Gastroesophageal sphincter (tissue), 4 donors: ENCODE results near the gene PTPRN2. TPM values are rescaled to one million over a fixed set of nuclear protein-coding genes. Genes with fewer than 3 reads are reported as not detected.

Source experiments
- ATAC-seq: fragments of 150-250 bp; one replicate; pipeline ENCODE4 v1.9.1; 2016; ENCODE audit warnings: mild to moderate bottlenecking, moderate library complexity
- H3K27ac ChIP-seq, 4 donors: fragments of 200-600 bp; sonication (generic) in 3 of 4; 1 replicate in 3 of 4; 2 replicates in 1 of 4; pipeline ENCODE4 v1.5.1; 2016 to 2019
- H3K27me3 ChIP-seq: fragments of 200-600 bp; sonication (generic); one replicate; pipeline ENCODE4 v1.5.1; 2019
- H3K36me3 ChIP-seq, 2 donors: fragments of 200-600 bp; sonication (generic); one replicate each; pipeline ENCODE4 v1.5.1; 2019; ENCODE audit warnings: control low read depth in 1 of 2
- H3K4me1 ChIP-seq, 3 donors: fragments of 200-600 bp; sonication (generic); 1 replicate in 2 of 3; 2 replicates in 1 of 3; pipeline ENCODE4 v1.5.1; 2016 to 2019; ENCODE audit warnings: control low read depth in 2 of 3
- H3K4me3 ChIP-seq, 2 donors: fragments of 200-600 bp; sonication (generic); one replicate each; pipeline ENCODE4 v1.5.1; 2019; ENCODE audit warnings: mild to moderate bottlenecking in 1 of 2, moderate library complexity in 1 of 2
- H3K9me3 ChIP-seq, 3 donors: fragments of 200-600 bp; sonication (generic); one replicate each; pipeline ENCODE4 v1.5.1; 2017 to 2019; ENCODE audit warnings: control low read depth in 2 of 3
- EP300 ChIP-seq: sonication (generic); formaldehyde crosslinking; IDR thresholded peaks from one replicate; pipeline ENCODE4 v1.6.1; 2017; ENCODE audit warnings: antibody characterized with exemption, mild to moderate bottlenecking
- POLR2A ChIP-seq, 2 donors: fragments of 450-650 bp; IDR thresholded peaks; one replicate each; pipeline ENCODE4 v1.6.1; 2017; ENCODE audit warnings: antibody characterized with exemption in 2 of 2, mild to moderate bottlenecking in 2 of 2, moderate library complexity in 1 of 2
- POLR2AphosphoS5 ChIP-seq: sonication (generic); formaldehyde crosslinking; IDR thresholded peaks from one replicate; pipeline ENCODE4 v1.6.1; 2017; ENCODE audit warnings: antibody characterized with exemption
- WGBS, 2 donors: methylation state at CpG; one replicate each; pipeline ENCODE4 v1.1.5; 2018; ENCODE audit warnings: low coverage in 1 of 2; 5-methylcytosine and 5-hydroxymethylcytosine counted together
- total RNA-seq, 4 donors: library from RNA; depleted of rRNA; stranded (reverse); fragments of >200 nt; gene quantifications; one replicate each; pipeline ENCODE4 v1.1.0, GENCODE V29; 2016
- TF ChIP-seq, protein P1 (sequence below), 4 experiments: fragments of 200-600 bp in 2 of 4; fragments of 450-650 bp in 2 of 4; sonication (generic) in 1 of 4; IDR thresholded peaks; one replicate each; pipeline ENCODE4 v1.5.1; 2017 to 2019; ENCODE audit warnings: antibody characterized with exemption in 4 of 4, mild to moderate bottlenecking in 2 of 4, moderate library complexity in 2 of 4

PTPRN2 gene
- total RNA-seq, 4 donors from 2014 or later, result 1.7 to 4.7 (median 3.3) TPM

DNA sequence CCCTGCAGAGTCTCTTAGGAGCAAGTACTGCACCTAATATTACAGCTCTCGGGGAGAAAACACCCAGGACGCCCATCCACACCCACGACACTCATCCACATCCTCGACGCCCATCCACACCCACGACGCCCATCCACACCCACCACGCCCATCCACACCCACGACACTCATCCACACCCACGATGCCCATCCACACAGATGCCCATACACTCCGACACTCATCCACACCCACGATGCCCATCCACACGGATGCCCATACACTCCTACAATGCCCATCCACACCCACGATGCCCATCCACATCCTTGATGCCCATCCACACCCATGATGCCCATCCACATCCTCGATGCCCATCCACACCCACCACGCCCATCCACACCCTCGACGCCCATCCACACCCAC, 503.1 kb downstream of the PTPRN2 start:
- Histone ChIP-seq H3K27me3 (peaks cover 19% of the 10 kb centered on the region), H3K27ac (no peak overlapping the region), H3K4me3 (no peak overlapping the region), H3K4me1 (no peaks in the 10 kb centered on the region), H3K9me3 (peaks cover 0 to 12% (median 0%) of the 10 kb centered on the region in 3 donors), H3K36me3 (no peaks in the 10 kb centered on the region)
- ATAC-seq, result no peak
- 90% methylated on average over 11 to 18 of the region's 18 CpGs for WGBS, 2 donors
- TF ChIP-seq EP300 (no peak), POLR2A (IDR thresholded peaks at IDR 0.05) (no peak), POLR2AphosphoS5 (no peak)
- TF ChIP-seq, protein P1, sequence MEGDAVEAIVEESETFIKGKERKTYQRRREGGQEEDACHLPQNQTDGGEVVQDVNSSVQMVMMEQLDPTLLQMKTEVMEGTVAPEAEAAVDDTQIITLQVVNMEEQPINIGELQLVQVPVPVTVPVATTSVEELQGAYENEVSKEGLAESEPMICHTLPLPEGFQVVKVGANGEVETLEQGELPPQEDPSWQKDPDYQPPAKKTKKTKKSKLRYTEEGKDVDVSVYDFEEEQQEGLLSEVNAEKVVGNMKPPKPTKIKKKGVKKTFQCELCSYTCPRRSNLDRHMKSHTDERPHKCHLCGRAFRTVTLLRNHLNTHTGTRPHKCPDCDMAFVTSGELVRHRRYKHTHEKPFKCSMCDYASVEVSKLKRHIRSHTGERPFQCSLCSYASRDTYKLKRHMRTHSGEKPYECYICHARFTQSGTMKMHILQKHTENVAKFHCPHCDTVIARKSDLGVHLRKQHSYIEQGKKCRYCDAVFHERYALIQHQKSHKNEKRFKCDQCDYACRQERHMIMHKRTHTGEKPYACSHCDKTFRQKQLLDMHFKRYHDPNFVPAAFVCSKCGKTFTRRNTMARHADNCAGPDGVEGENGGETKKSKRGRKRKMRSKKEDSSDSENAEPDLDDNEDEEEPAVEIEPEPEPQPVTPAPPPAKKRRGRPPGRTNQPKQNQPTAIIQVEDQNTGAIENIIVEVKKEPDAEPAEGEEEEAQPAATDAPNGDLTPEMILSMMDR (IDR thresholded peaks at IDR 0.05), result no peak

- Histone ChIP-seq H3K27ac (no peak overlapping the region), H3K36me3 (no peaks in the 10 kb centered on the region), H3K4me1 (no peaks in the 10 kb centered on the region), H3K27me3 (peaks cover 21% of the 10 kb centered on the region), H3K4me3 (no peak overlapping the region), H3K9me3 (peaks cover 0 to 12% (median 0%) of the 10 kb centered on the region in 3 donors)
- no peak for ATAC-seq
- TF ChIP-seq EP300 (no peak), POLR2A (IDR thresholded peaks at IDR 0.05) (no peak), POLR2AphosphoS5 (no peak)
- TF ChIP-seq, protein P1 (IDR thresholded peaks at IDR 0.05), result no peak
- 73 to 90% methylated on average over 3 to 9 of the region's 28 CpGs for WGBS, 2 donors
Measured at GRCh38 chr7:158083526-158084310, 503.9 kb downstream of the PTPRN2 start.

DNA sequence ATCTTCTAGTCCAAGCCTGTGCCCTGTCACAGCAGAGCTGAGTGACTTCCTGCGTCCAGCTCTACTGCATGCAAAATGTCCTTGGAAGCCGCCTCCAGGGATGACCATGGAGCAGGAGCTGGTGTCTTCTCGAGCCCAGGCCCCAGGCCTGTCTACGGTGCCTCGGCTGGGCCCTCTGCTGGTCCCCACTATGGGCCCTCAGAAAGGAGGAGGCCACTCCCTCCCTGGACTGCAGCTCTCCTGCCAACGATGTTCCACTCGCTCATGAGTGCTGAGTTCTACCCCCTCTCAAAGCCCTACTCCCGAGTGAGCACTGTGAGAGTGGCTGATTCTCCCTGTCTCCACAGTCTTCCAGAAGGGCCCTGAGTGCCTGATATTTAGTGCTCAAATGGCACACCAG, 504.9 kb downstream of the PTPRN2 start:
- Histone ChIP-seq H3K4me1 (no peaks in the 10 kb centered on the region), H3K27ac (no peak overlapping the region), H3K36me3 (no peaks in the 10 kb centered on the region), H3K27me3 (peaks cover 29% of the 10 kb centered on the region), H3K9me3 (peaks cover 0 to 12% (median 0%) of the 10 kb centered on the region in 3 donors), H3K4me3 (no peak overlapping the region)
- WGBS, 2 donors, result 94% methylated on average over 3 of the region's 8 CpGs; no CpG with 5 or more reads in 1 of the 2 donors
- TF ChIP-seq, protein P1 (IDR thresholded peaks at IDR 0.05), result no peak
- no peak for TF ChIP-seq POLR2A (IDR thresholded peaks at IDR 0.05)
- TF ChIP-seq POLR2AphosphoS5, result no peak
- TF ChIP-seq EP300, result no peak
- no peak for ATAC-seq

DNA sequence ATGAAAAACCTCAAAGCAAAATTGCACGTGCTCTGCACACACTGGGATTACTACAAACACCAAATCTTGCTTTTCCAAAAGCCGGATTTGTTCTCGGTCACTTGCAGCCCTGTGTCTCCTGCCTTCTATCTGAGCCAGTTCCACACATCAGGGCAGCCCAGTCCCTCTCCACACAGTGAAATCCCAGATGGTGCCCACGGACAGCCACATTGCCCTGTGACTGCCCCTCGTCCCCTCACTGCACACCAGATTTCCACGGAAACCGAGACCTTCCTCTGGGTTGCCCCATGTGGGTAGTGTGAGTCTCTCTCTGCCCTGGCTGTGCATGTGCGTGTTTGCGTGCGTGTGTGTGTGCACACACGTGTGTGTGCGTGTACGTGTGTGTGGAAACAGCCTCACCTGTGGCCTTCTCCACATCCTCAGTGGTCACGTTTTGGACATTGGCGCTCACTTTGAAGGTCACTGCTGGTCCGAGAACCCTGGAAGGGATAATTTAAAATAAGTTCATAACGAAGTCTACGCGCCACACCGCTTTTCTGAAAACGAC, 506.7 kb downstream of the PTPRN2 start:
- TF ChIP-seq EP300 (no peak), POLR2A (IDR thresholded peaks at IDR 0.05) (no peak), POLR2AphosphoS5 (no peak)
- TF ChIP-seq, protein P1 (IDR thresholded peaks at IDR 0.05), result no peak
- no peak for ATAC-seq
- WGBS, 2 donors, result 84 to 89% methylated on average over 9 to 16 of the region's 21 CpGs
- Histone ChIP-seq H3K27ac (no peak overlapping the region), H3K4me1 (no peaks in the 10 kb centered on the region), H3K27me3 (peaks cover 40% of the 10 kb centered on the region), H3K4me3 (no peak overlapping the region), H3K36me3 (no peaks in the 10 kb centered on the region), H3K9me3 (no peaks in the 10 kb centered on the region)
